SU-DHL-6 (cell line): ENCODE data around the gene LURAP1L.

Experiments
- H2AFZ ChIP-seq: fragments of 200-600 bp; sonication (generic); 2 replicates; pipeline ENCODE4 v1.6.1; 2014; ENCODE audit warnings: low read depth, mild to moderate bottlenecking, moderate library complexity, mixed read lengths, antibody characterized with exemption, low read length; ENCODE audit not compliant: severe bottlenecking
- H3F3A ChIP-seq: fragments of 200-600 bp; shearing (Covaris generic); 2 replicates; pipeline ENCODE4 v1.6.0; 2016; ENCODE audit warnings: antibody characterized with exemption, mild to moderate bottlenecking; ENCODE audit not compliant: insufficient read depth
- H3K27ac ChIP-seq: fragments of 200-600 bp; sonication (generic); 2 replicates; pipeline ENCODE4 v1.5.1; 2016; ENCODE audit warnings: low read depth, mild to moderate bottlenecking, low read length, moderate library complexity, mixed read lengths
- H3K27me3 ChIP-seq: fragments of 200-600 bp; sonication (generic), shearing (Covaris generic); 2 replicates; pipeline ENCODE4 v1.6.0; 2014; ENCODE audit warnings: mild to moderate bottlenecking, low read length
- H3K36me3 ChIP-seq: fragments of 200-600 bp; sonication (generic); 2 replicates; pipeline ENCODE4 v1.6.1; 2014; ENCODE audit warnings: mild to moderate bottlenecking, low read length, mixed read lengths
- H3K4me2 ChIP-seq: fragments of 300-600, 200-600 bp; shearing (Covaris generic), sonication (generic); 2 replicates; pipeline ENCODE4 v1.6.0; 2014; ENCODE audit warnings: low read length, low read depth, mild to moderate bottlenecking; ENCODE audit not compliant: poor library complexity, severe bottlenecking
- H3K4me3 ChIP-seq: fragments of 200-600 bp; sonication (generic); 2 replicates; pipeline ENCODE4 v1.5.1; 2014; ENCODE audit warnings: antibody characterized with exemption, low read length, mild to moderate bottlenecking, mixed read lengths; ENCODE audit not compliant: insufficient read depth, poor library complexity, severe bottlenecking
- H3K79me2 ChIP-seq: fragments of 200-600 bp; sonication (generic); 2 replicates; pipeline ENCODE4 v1.6.1; 2014; ENCODE audit warnings: mild to moderate bottlenecking, low read length, moderate library complexity; ENCODE audit not compliant: insufficient read depth
- H3K9ac ChIP-seq: fragments of 200-600 bp; sonication (generic); 2 replicates; pipeline ENCODE4 v1.7.0; 2014; ENCODE audit warnings: mild to moderate bottlenecking, low read length
- H3K9me2 ChIP-seq: fragments of 200-600 bp; sonication (generic); replicated peaks from 2 replicates; pipeline ENCODE4 v1.6.1; 2014; ENCODE audit warnings: low read length; ENCODE audit not compliant: insufficient read depth
- H3K9me3 ChIP-seq: fragments of 200-600 bp; sonication (generic); 2 replicates; pipeline ENCODE4 v1.6.1; 2014; ENCODE audit warnings: low read length, mixed read lengths; ENCODE audit not compliant: insufficient read depth
- H4K20me1 ChIP-seq: fragments of 200-600 bp; sonication (generic); 2 replicates; pipeline ENCODE4 v1.6.1; 2014; ENCODE audit warnings: low read depth, mild to moderate bottlenecking, antibody characterized with exemption, low read length, moderate library complexity, mixed read lengths
- EZH2phosphoT487 ChIP-seq: fragments of 200-600 bp; sonication (generic), shearing (Covaris generic); conservative IDR thresholded peaks from 2 replicates; pipeline ENCODE4 v1.6.1; 2018; ENCODE audit warnings: mild to moderate bottlenecking, antibody characterized with exemption, low read length, moderate library complexity, mixed read lengths
- TF ChIP-seq, protein P1 (sequence below): fragments of 200-600 bp; sonication (generic); IDR thresholded peaks from one replicate; pipeline ENCODE4 v1.5.1; 2017; ENCODE audit warnings: antibody characterized with exemption, mild to moderate bottlenecking, low read length, moderate library complexity; ENCODE audit not compliant: insufficient read depth, poor library complexity, severe bottlenecking

The LURAP1L gene

GRCh38 chr9:12853051-12853450, 78.2 kb downstream of the LURAP1L start:
- Histone ChIP-seq H4K20me1 (no peaks in the 10 kb centered on the region), H3K27ac (no peak overlapping the region), H2AFZ (no peak overlapping the region), H3K9me2 (no peaks in the 10 kb centered on the region), H3K4me2 (no peak overlapping the region), H3K27me3 (no peaks in the 10 kb centered on the region), H3K36me3 (no peaks in the 10 kb centered on the region), H3K4me3 (no peak overlapping the region), H3F3A (no peaks in the 10 kb centered on the region), H3K9ac (no peak overlapping the region), H3K9me3 (no peaks in the 10 kb centered on the region), H3K79me2 (no peaks in the 10 kb centered on the region)
- TF ChIP-seq, protein P1, sequence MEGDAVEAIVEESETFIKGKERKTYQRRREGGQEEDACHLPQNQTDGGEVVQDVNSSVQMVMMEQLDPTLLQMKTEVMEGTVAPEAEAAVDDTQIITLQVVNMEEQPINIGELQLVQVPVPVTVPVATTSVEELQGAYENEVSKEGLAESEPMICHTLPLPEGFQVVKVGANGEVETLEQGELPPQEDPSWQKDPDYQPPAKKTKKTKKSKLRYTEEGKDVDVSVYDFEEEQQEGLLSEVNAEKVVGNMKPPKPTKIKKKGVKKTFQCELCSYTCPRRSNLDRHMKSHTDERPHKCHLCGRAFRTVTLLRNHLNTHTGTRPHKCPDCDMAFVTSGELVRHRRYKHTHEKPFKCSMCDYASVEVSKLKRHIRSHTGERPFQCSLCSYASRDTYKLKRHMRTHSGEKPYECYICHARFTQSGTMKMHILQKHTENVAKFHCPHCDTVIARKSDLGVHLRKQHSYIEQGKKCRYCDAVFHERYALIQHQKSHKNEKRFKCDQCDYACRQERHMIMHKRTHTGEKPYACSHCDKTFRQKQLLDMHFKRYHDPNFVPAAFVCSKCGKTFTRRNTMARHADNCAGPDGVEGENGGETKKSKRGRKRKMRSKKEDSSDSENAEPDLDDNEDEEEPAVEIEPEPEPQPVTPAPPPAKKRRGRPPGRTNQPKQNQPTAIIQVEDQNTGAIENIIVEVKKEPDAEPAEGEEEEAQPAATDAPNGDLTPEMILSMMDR = no peak
- TF ChIP-seq EZH2phosphoT487 = no peak

- no peak overlapping the region for H2AFZ ChIP-seq
- H3K27ac ChIP-seq = no peak overlapping the region
- H3K9me3 ChIP-seq = no peaks in the 10 kb centered on the region
- no peaks in the 10 kb centered on the region for H4K20me1 ChIP-seq
- H3K9ac ChIP-seq = no peak overlapping the region
- no peaks in the 10 kb centered on the region for H3F3A ChIP-seq
- no peak for TF ChIP-seq EZH2phosphoT487
- TF ChIP-seq, protein P1 = no peak
- H3K36me3 ChIP-seq = no peaks in the 10 kb centered on the region
- no peak overlapping the region for H3K4me2 ChIP-seq
- no peaks in the 10 kb centered on the region for H3K79me2 ChIP-seq
- no peaks in the 10 kb centered on the region for H3K9me2 ChIP-seq
- no peak overlapping the region for H3K4me3 ChIP-seq
- H3K27me3 ChIP-seq = no peaks in the 10 kb centered on the region
Observed at GRCh38 chr9:12854221-12854620, 79.4 kb downstream of the LURAP1L start.

DNA sequence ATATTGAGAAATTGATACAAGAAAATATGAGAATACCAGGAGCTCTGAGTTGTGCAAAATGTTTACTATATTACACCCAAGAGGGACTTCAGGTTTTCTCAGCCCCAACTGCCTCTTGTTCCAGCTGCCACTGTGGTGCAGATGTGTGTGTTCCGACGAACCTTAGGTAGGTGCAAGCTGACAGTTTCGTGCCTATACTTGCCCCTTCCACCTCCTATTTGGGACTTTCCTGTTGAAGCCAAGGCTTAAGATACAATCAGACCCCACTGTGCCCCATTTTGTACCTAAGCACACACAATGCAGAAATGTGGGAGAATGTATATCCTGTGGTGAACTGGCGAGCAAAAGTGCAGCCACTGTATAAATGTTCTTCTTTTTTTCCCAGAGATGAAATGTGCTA, 80.2 kb downstream of the LURAP1L start:
- Histone ChIP-seq H3K4me3 (no peak overlapping the region), H3K9me3 (no peaks in the 10 kb centered on the region), H4K20me1 (no peaks in the 10 kb centered on the region), H3K27me3 (no peaks in the 10 kb centered on the region), H3F3A (no peaks in the 10 kb centered on the region), H3K9me2 (no peaks in the 10 kb centered on the region), H2AFZ (no peak overlapping the region), H3K79me2 (no peaks in the 10 kb centered on the region), H3K4me2 (no peak overlapping the region), H3K9ac (no peak overlapping the region), H3K36me3 (no peaks in the 10 kb centered on the region), H3K27ac (no peak overlapping the region)
- no peak for TF ChIP-seq EZH2phosphoT487
- TF ChIP-seq, protein P1 = no peak
